HG02759 (cell line): ENCODE measurements around the gene RACK1.

Experiments
- ATAC-seq: cut with Tn5 transposase; IDR thresholded peaks from one replicate; pipeline ENCODE4 v1.9.1; 2021; ENCODE audit warnings: mild to moderate bottlenecking, moderate library complexity; ENCODE audit not compliant: unreplicated experiment

The RACK1 gene

DNA sequence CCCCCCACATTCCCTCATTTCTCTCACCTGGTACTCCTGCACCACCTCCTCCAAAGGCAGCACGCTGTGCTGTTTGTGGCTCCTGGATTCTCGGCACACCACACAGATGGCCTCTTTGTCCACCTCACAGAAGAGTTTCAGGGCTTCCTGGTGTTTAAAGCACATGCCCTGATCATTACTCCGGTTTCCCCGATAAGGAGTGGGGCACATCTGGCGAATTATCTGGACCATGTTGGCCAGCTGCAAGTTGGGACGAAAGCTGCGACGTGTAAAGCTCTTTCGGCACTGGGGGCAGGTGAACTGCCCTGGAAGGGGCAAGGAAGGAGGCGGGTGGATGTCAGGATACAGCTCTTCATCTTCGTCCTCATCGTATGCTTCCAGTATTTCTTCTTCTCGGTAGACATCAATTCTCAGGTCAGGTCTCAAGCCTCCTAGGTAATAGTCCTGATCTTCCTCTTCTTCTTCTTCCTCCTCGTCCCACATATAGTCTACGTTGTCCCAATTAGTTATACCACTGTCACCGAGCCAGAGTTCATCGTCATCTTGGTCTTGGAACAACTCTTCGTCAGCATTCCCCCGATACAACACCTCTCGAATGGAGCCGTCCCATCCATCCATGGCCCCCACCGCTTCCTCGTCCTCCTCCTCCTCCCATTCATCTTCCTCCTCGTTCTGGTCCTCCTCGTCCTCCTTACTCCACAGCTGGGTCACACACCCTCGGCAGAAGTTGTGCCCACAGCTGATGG lies 16.4 kb upstream of the RACK1 start:
- ATAC-seq, result no peak

- no peak for ATAC-seq
These were observed 15.6 kb upstream of the RACK1 start for GRCh38 chr5:181259283-181259682.

- no peak for ATAC-seq
These were observed 14.9 kb upstream of the RACK1 start for GRCh38 chr5:181258576-181258975.

- ATAC-seq, result no peak
These were observed 12.3 kb upstream of the RACK1 start for GRCh38 chr5:181255836-181256578.

- no peak for ATAC-seq
These were observed 11.6 kb upstream of the RACK1 start for GRCh38 chr5:181255276-181255675.

DNA sequence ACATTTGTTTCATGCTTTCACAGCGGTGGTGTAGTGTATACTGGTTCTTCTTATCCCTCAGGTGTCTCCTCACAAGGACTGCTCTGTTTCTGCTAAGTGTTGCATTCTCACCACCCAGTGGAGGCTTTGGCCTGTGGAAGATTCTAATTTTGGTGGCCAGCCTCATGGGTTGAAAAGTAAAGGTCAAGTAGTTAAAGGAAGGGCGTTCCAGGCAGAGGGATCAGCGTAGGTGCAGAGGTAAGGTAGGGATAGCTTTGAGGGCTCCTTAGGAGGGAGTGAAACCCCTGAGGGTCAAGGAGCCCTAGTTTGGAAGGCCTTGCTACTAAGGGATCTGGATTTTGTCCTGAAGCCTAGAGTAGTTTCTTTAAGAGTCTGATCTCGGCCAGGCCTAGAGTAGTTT lies 4.6 kb upstream of the RACK1 start:
- no peak for ATAC-seq

DNA sequence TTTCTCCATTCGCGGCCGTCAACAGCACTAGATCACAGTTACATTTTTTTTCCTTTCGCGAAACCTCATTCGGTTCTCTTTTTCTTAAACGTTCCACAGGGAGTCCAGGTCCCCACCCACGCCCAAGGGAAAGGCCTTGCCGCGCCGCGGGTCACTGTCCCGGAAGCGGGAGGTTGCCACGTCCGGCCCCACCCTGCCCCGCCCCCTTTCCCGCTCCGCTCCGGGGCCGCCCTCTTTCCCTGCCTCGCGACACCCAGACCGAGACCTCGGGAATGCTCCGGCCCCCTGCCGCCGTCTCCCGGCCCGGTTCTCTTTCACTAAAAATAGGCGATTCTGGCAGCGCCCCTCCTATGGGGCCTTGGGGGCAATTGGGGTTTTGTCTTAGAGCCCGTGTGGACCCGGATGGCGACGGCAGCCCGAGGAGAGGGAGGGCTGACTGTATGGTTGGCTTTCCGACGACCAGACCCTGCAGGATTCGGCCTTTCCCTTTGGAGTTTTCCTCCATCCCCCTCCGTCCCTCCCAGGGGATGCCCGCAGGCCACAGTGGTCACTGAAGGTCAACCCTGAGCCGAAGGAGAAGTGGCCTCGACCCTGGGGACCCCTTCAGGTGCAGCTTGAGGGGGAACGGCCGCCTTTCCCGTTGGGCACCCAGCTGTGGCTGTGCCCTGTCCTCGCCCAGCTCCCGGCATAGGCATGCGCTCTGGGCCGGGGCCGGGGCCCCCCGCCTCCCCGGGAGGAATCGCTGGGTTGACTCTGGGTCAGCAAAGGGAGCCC lies 2.8 kb upstream of the RACK1 start:
- peak; percentile 54 for ATAC-seq

GRCh38 chr5:181245427-181246275 lies 1.9 kb upstream of the RACK1 start:
- ATAC-seq, result peak; percentile 5

GRCh38 chr5:181243018-181243563 lies 615 bp downstream of the RACK1 start:
- no peak for ATAC-seq

DNA sequence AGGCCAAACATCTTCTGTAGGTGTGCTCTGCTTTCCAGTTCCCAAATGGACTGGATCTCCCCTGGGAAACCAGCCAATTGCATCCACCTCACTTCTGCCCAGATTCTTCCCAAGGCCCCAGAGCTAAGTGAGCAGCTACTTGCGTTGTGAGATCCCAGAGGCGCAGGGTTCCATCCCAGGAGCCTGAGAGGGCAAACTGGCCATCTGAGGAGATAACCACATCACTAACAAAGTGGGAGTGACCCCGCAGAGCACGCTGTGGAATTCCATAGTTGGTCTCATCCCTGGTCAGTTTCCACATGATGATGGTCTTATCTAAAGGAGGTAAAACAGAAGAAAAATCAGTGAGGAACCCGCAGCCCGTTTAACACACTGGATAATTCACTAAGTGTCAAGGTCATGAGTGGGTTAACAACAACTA lies 1.7 kb downstream of the RACK1 start:
- no peak for ATAC-seq

DNA sequence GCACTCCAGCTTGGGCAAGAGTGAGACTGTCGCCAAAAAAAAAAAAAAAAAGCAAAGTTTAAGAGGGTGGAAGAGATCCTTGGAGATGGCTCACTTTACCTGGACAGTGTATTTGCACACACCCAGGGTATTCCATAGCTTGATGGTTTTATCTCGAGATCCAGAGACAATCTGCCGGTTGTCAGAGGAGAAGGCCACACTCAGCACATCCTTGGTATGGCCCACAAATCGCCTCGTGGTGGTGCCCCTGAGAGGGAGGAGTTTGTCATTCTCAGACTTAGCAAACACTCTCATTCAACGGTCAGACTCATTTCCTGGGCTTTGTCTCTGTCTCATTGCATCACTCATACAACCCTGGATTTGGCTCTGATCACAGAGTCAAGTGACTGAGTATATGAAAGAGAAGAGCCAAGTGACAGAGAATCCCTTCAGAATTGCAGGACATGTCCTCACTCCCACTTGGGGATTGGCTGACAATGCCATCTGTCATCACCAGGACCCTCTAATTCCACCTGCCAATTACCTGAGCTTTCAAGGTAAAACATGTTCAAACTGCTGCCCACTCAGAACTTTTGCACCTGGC lies 2.2 kb downstream of the RACK1 start:
- ATAC-seq, result no peak

DNA sequence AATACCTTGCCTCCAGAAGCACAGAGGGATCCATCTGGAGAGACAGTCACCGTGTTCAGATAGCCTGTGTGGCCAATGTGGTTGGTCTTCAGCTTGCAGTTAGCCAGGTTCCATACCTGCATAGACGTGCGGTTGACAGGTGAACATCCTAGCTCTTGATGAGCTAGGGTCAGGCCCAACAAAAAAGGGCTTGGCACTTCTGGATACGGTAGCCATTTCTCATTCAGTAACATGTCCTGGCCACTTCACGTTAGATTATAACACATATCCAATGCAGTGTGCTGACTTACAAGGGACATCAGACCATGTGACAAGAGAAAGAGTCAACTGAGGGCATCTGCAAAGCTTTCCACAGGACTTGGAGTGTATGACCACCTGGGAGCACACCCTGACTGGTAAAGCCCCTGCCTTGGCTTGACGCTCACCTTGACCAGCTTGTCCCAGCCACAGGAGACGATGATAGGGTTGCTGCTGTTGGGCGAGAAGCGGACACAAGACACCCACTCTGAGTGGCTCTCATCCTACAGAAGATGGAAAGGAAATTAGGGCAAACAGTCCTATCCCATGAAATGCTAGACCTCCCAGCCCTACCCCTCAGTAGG lies 4.5 kb downstream of the RACK1 start:
- no peak for ATAC-seq

GRCh38 chr5:181237729-181238385 lies 5.8 kb downstream of the RACK1 start:
- no peak for ATAC-seq

DNA sequence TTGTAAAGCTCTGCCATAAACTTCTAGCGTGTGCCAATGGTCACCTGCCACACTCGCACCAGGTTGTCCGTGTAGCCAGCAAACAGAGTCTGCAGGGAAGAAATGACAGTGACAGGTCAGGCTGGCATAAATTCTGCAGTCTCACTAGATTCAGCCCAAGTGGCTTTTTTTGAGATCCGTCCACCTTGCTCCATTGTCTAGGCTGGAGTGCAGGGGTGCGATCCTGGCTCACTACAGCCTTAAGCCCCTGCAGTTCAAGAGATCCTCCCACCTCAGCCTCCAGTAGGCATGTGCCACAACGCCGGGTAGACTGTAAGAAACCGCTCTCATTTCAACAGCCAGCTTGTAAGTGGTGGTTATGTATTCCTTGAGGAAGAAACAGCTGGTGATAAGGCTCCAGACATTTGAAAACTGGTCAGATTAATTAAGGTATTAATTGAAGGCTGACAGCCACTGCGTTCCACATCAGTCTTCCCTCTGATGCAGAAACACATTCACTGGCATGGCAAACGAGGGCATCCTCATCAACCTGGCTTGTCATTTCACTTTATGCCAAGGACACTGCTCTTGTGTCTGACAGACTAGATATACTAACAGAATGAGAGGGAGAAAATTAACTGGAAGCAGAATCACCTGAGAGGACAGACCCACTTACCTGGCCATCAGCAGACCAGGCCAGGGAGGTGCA lies 6.6 kb downstream of the RACK1 start:
- no peak for ATAC-seq

DNA sequence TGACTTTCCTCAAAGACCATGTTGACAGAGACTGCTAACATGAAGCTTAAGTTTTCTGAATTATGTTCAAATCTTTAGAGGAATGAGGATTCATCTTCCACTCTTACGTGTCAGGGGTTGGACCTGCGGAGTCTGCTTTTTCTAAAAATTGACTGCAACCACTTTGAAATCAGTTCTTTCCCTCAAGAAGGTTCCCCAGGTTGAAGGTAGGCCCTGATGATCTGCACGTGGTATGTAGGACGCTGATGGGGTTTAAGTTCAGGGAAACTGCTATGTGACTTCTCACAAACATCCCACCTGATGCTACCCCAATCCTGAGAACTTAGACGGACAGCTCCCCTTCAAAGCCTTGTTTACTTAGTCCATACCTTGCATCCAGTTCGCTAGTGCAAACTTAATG lies 7.2 kb downstream of the RACK1 start:
- ATAC-seq, result no peak

- no peak for ATAC-seq
These were observed 7.9 kb downstream of the RACK1 start for GRCh38 chr5:181235689-181236366.

DNA sequence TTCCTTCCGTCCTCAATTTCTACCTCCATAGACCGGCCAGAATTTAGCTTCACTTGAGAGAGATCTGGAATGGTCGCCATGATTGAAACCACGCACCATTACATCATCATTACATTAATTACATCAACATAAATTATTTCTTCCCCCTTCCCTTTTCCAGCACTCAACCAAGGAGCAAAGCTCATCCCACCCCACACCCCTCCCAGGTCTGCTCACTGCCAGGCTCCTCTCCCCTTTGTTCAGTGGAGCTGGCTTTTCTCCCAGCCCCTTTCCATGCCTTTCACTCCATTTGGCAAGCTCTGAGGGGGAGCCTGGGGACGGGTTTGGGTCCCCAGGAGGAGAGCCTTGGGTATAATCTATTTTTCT lies 8.4 kb downstream of the RACK1 start:
- ATAC-seq, result no peak
